Spleen (tissue), 7 donors: ENCODE data around the gene TOGARAM1.
"Not testable (repeated sequence)": the region's sequence is repeated elsewhere in the genome, so short reads cannot be mapped to it uniquely, and the experiment has no call there.

Experiments
- POLR2A ChIP-seq, 3 donors: fragments of 450-650 bp; IDR thresholded peaks; one replicate each; pipeline ENCODE4 v1.5.1; 2017; ENCODE audit warnings: antibody characterized with exemption in 3 of 3, mild to moderate bottlenecking in 1 of 3
- TF ChIP-seq, protein P1 (sequence below), 11 experiments: fragments of 200-600 bp in 7 of 11; fragments of 450-650 bp in 4 of 11; sonication (generic) in 4 of 11; IDR thresholded peaks in 8 of 11; conservative IDR thresholded peaks in 3 of 11; 1 replicate in 7 of 11; 2 replicates in 4 of 11; pipeline versions ENCODE4 v1.4.0 to v1.8.0; 2016 to 2021; ENCODE audit warnings: antibody characterized with exemption in 11 of 11, inconsistent platforms in 4 of 11, mild to moderate bottlenecking in 1 of 11
- donor health status: DM: no; HTN: no; CAD: no; lungs with moderate emphysema.
- donor health status: DM: no; HTN: no; CAD: no.
- donor health status: DM: no; HTN: no; CAD: no.

DNA sequence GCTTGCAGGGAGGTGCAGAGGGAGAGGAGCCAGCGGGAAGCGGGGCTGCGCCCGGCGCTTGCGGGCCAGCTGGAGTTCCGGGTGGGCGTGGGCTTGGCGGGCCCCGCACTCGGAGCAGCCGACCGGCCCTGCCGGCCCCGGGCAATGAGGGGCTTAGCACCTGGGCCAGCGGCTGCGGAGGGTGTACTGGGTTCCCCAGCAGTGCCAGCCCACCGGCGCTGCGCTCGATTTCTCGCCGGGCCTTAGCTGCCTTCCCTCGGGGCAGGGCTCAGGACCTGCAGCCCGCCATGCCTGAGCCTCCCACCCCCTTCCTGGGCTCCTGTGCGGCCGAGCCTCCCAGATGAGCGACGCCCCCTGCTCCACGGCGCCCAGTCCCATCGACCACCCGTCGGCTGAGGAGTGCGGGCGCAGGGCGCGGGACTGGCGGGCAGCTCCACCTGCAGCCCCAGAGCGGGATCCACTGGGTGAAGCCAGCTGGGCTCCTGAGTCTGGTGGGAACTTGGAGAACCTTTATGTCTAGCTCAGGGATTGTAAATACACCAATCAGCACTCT lies 118.5 kb downstream of the TOGARAM1 start:
- TF ChIP-seq, protein P1, sequence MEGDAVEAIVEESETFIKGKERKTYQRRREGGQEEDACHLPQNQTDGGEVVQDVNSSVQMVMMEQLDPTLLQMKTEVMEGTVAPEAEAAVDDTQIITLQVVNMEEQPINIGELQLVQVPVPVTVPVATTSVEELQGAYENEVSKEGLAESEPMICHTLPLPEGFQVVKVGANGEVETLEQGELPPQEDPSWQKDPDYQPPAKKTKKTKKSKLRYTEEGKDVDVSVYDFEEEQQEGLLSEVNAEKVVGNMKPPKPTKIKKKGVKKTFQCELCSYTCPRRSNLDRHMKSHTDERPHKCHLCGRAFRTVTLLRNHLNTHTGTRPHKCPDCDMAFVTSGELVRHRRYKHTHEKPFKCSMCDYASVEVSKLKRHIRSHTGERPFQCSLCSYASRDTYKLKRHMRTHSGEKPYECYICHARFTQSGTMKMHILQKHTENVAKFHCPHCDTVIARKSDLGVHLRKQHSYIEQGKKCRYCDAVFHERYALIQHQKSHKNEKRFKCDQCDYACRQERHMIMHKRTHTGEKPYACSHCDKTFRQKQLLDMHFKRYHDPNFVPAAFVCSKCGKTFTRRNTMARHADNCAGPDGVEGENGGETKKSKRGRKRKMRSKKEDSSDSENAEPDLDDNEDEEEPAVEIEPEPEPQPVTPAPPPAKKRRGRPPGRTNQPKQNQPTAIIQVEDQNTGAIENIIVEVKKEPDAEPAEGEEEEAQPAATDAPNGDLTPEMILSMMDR (IDR thresholded peaks at IDR 0.05 in 8 of 11, conservative IDR thresholded peaks at IDR 0.05 in 3 of 11): not testable (repeated sequence)
- not testable (repeated sequence) for TF ChIP-seq POLR2A (IDR thresholded peaks at IDR 0.05)
